GM12873 (cell line): ENCODE measurements around the gene ACOD1.

Source experiments
- CTCF ChIP-seq: IDR thresholded peaks from 2 replicates; pipeline ENCODE4 v1.5.1; 2012; ENCODE audit warnings: low read depth, mild to moderate bottlenecking, moderate library complexity, low read length, control low read depth; ENCODE audit not compliant: insufficient read depth; ENCODE audit errors: missing control alignments

Gene ACOD1

GRCh38 chr13:76948149-76948548, at the start of gene ACOD1:
Gene ACOD1, plus strand, starts transcription at chr13:76948511. Its CDS starts 48 bp downstream, at chr13:76948559.
- TF ChIP-seq CTCF, result no peak

DNA sequence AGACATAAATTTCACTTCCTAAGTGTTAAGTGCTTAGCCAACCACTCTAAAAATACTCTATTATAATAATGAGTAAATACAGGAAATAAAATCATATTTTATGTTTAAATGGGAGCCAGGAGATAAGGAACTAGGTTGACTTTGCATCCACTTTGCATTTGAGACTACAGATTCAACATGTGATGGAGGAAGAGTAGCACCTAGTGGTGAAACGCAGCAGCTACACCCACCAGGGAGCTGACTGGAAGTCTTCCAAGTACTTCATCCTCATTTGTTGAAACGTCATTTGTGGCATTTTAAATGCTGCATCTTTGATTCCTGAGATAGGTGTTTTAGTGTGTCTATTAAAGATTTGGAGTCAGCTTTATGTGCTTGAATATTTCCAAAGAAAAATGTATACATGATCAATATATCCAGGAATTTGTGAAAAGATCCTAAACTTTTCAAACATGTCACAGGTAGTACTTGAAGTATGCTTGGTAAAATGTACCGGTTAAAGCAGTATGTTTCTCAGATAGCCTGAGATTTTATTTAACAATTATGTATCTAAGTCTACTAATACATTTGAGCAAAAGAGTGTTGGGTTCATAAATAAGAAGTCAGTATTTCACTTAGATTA, 44.7 kb upstream of the ACOD1 start:
- TF ChIP-seq CTCF, result peak; percentile 99

DNA sequence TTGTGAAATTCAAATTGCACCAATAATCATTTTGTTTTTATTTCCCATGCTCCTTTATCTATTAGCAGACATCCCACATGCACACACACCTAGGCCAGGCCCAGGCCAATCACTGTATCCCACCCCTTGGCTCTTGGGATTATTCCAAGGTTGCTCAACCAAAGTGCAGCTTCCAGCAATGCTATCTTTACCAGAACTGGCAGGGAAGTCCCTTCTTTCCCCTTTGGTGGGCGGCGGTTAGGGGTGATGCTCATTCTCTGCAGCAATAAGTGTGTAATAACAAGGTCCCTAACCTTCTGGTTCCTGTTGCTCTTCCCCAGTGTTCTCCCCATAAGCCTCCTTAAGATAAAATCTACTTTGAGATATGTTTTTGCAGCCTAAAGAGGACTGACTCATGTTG, 43.8 kb upstream of the ACOD1 start:
- no peak for TF ChIP-seq CTCF

DNA sequence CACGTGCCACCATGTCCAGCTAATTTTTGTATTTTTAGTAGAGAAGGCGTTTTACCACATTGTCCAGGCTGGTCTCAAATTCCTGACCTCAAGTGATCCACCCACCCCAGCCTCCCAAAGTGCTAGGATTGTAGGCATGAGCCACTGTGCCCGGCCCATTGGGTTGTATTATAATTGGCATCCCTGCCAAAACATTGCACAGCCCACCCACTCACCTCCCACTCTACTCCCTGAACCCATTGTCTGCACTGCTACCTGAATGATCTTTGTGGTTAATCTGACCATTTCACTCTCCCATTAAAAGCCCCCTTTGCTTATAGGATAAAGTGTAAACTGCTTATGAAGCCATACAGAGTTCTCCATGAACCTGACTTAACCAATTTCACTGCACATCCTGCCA, 35.8 kb upstream of the ACOD1 start:
- no peak for TF ChIP-seq CTCF

DNA sequence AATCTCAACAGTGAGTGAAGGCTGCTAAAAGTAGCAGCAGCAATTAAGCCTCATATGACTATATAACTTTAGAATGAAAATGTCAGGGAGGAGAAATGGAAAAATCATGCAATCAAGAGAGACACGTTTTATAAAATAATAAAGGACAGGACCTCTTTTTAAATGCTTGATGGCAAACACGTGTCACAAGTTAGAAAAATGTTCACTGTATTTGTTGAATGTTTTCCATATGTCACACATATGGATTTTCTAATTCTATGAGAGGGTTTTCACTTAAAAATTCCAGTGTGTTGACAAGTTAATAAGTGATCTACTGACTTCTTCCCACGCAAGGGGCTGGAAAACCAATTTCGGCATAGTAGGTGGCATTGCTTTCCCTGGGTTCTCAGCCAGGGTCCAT, 34.4 kb upstream of the ACOD1 start:
- no peak for TF ChIP-seq CTCF

GRCh38 chr13:76917095-76917494, 31.2 kb upstream of the ACOD1 start:
- no peak for TF ChIP-seq CTCF

DNA sequence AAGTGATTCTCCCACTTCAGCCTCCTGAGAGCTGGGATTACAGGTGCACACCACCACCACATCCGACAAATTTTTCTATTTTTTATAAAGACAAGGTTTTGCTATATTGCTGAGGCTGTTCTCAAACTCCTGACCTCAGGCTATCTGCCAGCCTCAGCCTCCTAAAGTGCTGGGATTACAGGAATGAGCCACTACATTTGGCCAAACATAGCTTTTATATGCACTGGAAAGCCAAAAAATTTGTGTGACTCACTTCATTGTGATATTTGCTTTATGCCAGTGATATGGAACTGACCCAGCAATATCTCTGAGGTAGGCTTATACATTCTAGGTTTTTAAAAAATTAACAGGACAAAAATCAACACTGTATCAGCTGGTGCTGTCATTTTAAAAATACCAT, 26.8 kb upstream of the ACOD1 start:
- no peak for TF ChIP-seq CTCF
